CD14-positive monocyte (primary cell): ENCODE measurements around the gene SHB. TPM values are rescaled to one million over a fixed set of nuclear protein-coding genes. Genes with fewer than 3 reads are reported as not detected.

Experiments used
- DNase-seq, 3 donors: peaks; one replicate each; pipeline ENCODE4 v3.0.0-alpha.2; 2011 to 2022
- H2AFZ ChIP-seq: 2 replicates; pipeline ENCODE4 v1.6.0; 2012; ENCODE audit warnings: mild to moderate bottlenecking, low read depth, low read length, inconsistent platforms; ENCODE audit not compliant: insufficient read depth, poor library complexity, severe bottlenecking
- H3K27ac ChIP-seq, 2 donors: 1 replicate in 1 of 2; 2 replicates in 1 of 2; pipeline ENCODE4 v1.5.1; 2012 to 2013; ENCODE audit warnings: low read length in 2 of 2, control low read depth in 1 of 2, inconsistent platforms in 1 of 2, low read depth in 1 of 2, mild to moderate bottlenecking in 1 of 2
- H3K27me3 ChIP-seq, 2 donors: one replicate each; pipeline versions ENCODE4 v1.6.0 to v1.6.1; 2011 to 2013; ENCODE audit warnings: low read length in 2 of 2; ENCODE audit not compliant: control insufficient read depth in 2 of 2, insufficient read depth in 2 of 2
- H3K36me3 ChIP-seq, 2 donors: replicated peaks in 1 of 2; 1 replicate in 1 of 2; 2 replicates in 1 of 2; pipeline versions ENCODE4 v1.5.1 to v1.6.1; 2012 to 2013; ENCODE audit warnings: low read length in 2 of 2, control low read depth in 1 of 2, inconsistent platforms in 1 of 2, mild to moderate bottlenecking in 1 of 2; ENCODE audit not compliant: insufficient read depth in 2 of 2, control insufficient read depth in 1 of 2
- H3K4me1 ChIP-seq, 2 donors: 1 replicate in 1 of 2; 2 replicates in 1 of 2; pipeline versions ENCODE4 v1.5.1 to v1.6.1; 2012 to 2013; ENCODE audit warnings: low read length in 2 of 2, control low read depth in 1 of 2, inconsistent platforms in 1 of 2, mild to moderate bottlenecking in 1 of 2, moderate library complexity in 1 of 2; ENCODE audit not compliant: insufficient read depth in 2 of 2, control insufficient read depth in 1 of 2
- H3K4me2 ChIP-seq: replicated peaks from 2 replicates; pipeline ENCODE3; 2012; ENCODE audit warnings: low read length, moderate library complexity, mild to moderate bottlenecking; ENCODE audit not compliant: poor library complexity, severe bottlenecking; ENCODE audit errors: extremely low read depth
- H3K4me3 ChIP-seq, 3 experiments: fragments of 200-600 bp in 1 of 3; sonication (generic) in 1 of 3; replicated peaks in 1 of 3; 1 replicate in 2 of 3; 2 replicates in 1 of 3; pipeline ENCODE4 v1.5.1; 2011 to 2013; ENCODE audit warnings: low read length in 3 of 3, mild to moderate bottlenecking in 3 of 3, control low read depth in 2 of 3, low read depth in 2 of 3, inconsistent platforms in 1 of 3, moderate library complexity in 1 of 3
- H3K79me2 ChIP-seq: 2 replicates; pipeline ENCODE4 v1.6.0; 2012; ENCODE audit warnings: mild to moderate bottlenecking, control low read depth, inconsistent platforms, low read length, moderate library complexity; ENCODE audit not compliant: insufficient read depth
- H3K9ac ChIP-seq: 2 replicates; pipeline ENCODE4 v1.6.0; 2017; ENCODE audit warnings: low read length, mild to moderate bottlenecking; ENCODE audit not compliant: insufficient read depth, poor library complexity, severe bottlenecking
- H3K9me3 ChIP-seq, 2 donors: replicated peaks in 1 of 2; 1 replicate in 1 of 2; 2 replicates in 1 of 2; pipeline versions ENCODE4 v1.5.1 to v1.6.1; 2012 to 2013; ENCODE audit warnings: low read length in 2 of 2, control low read depth in 1 of 2; ENCODE audit not compliant: control insufficient read depth in 1 of 2, insufficient read depth in 1 of 2
- H4K20me1 ChIP-seq: 2 replicates; pipeline ENCODE4 v1.6.0; 2012; ENCODE audit warnings: mild to moderate bottlenecking, low read length, control low read depth, moderate library complexity; ENCODE audit not compliant: insufficient read depth
- H3K27ac Mint-ChIP-seq, 7 donors: one replicate each; pipeline ENCODE4 v1.8.0; 2020; ENCODE audit warnings: mild to moderate bottlenecking in 7 of 7, mixed read lengths in 7 of 7, moderate library complexity in 6 of 7, inconsistent platforms in 2 of 7
- H3K27me3 Mint-ChIP-seq, 3 donors: one replicate each; pipeline ENCODE4 v1.8.0; 2021 to 2022; ENCODE audit warnings: low read depth in 3 of 3, mild to moderate bottlenecking in 3 of 3, mixed read lengths in 3 of 3, moderate library complexity in 3 of 3, inconsistent platforms in 1 of 3
- H3K36me3 Mint-ChIP-seq, 2 donors: one replicate each; pipeline ENCODE4 v1.8.0; 2020; ENCODE audit warnings: mixed read lengths in 2 of 2, inconsistent platforms in 1 of 2, mild to moderate bottlenecking in 1 of 2
- H3K4me1 Mint-ChIP-seq: one replicate; pipeline ENCODE4 v1.8.0; 2020; ENCODE audit warnings: mild to moderate bottlenecking, mixed read lengths
- H3K4me3 Mint-ChIP-seq, 2 donors: one replicate each; pipeline ENCODE4 v1.8.0; 2020; ENCODE audit warnings: mild to moderate bottlenecking in 2 of 2, mixed read lengths in 2 of 2, moderate library complexity in 1 of 2
- H3K9me3 Mint-ChIP-seq, 7 donors: one replicate each; pipeline ENCODE4 v1.8.0; 2020 to 2022; ENCODE audit warnings: mixed read lengths in 7 of 7, mild to moderate bottlenecking in 6 of 7, moderate library complexity in 6 of 7, inconsistent platforms in 2 of 7
- CTCF ChIP-seq: fragments of 200-600 bp; IDR thresholded peaks from one replicate; pipeline ENCODE4 v1.8.0; 2022; ENCODE audit warnings: antibody characterized with exemption, mild to moderate bottlenecking
- WGBS: methylation state at CpG from one replicate; pipeline ENCODE4 v1.1.5; 2013; ENCODE audit warnings: missing lambda C conversion rate; ENCODE audit not compliant: insufficient coverage; 5-methylcytosine and 5-hydroxymethylcytosine counted together
- intact Hi-C, 2 donors: fragments of 100-400 bp; cut with micrococcal nuclease; formaldehyde crosslinking; loops; one replicate each; pipeline versions ENCODE4 v1.15.0 to v1.15.1; 2023
- polyA plus RNA-seq, 3 donors: library from polyadenylated mRNA; depleted of rRNA in 1 of 3; unstranded in 2 of 3; stranded (reverse) in 1 of 3; fragments of 300-500 nt in 2 of 3; fragments of >200 nt in 1 of 3; fragmentation: Illumina TruSeq in 2 of 3; gene quantifications; 1 replicate in 2 of 3; 2 replicates in 1 of 3; pipeline ENCODE4 v1.2.3, GENCODE V29; 2012 to 2021

The SHB gene
- polyA plus RNA-seq, 3 donors: 0.27 to 1.3 (median 0.31) TPM

GRCh38 chr9:38079461-38080031 lies 10.5 kb upstream of the SHB start:
- no peaks in the 10 kb centered on the region for H4K20me1 ChIP-seq
- peaks cover 53 to 58% of the 10 kb centered on the region in 2 donors for H3K4me1 ChIP-seq
- Mint-ChIP-seq H3K9me3 (peaks cover 0 to 9% (median 3%) of the 10 kb centered on the region in 7 donors), H3K4me1 (peaks cover 48% of the 10 kb centered on the region), H3K27me3 (peaks cover 0 to 2% (median 2%) of the 10 kb centered on the region in 3 donors), H3K27ac (peak overlapping the region in 2 of 7 donors; percentile 16 to 75), H3K36me3 (no peaks in the 10 kb centered on the region), H3K4me3 (peak overlapping the region in 1 of 2 donors; percentile 14)
- H3K27ac ChIP-seq: no peak overlapping the region
- peaks cover 0 to 4% of the 10 kb centered on the region in 2 donors for H3K9me3 ChIP-seq
- no peak overlapping the region for H3K4me3 ChIP-seq
- TF ChIP-seq CTCF: no peak
- no peaks in the 10 kb centered on the region for H3K79me2 ChIP-seq
- H3K4me2 ChIP-seq: peak overlapping the region; percentile 19
- H3K36me3 ChIP-seq: no peaks in the 10 kb centered on the region
- H3K27me3 ChIP-seq: no peaks in the 10 kb centered on the region
- DNase-seq: peak in 2 of 3 donors; percentile 66 to 86
- 67% methylated on average over 8 of the region's 11 CpGs for WGBS
- H3K9ac ChIP-seq: no peak overlapping the region
- H2AFZ ChIP-seq: no peak overlapping the region
- intact Hi-C loops: loop anchor here in 1 of 2 donors (5.0 kb wide), 1 partner anchor 47 kb away; no protein-coding TSS in a partner anchor

GRCh38 chr9:38075272-38075671 lies 6.2 kb upstream of the SHB start:
- Histone ChIP-seq H3K9ac (no peak overlapping the region), H4K20me1 (no peaks in the 10 kb centered on the region), H3K4me3 (no peak overlapping the region), H3K27ac (no peak overlapping the region), H3K9me3 (peaks cover 0 to 4% of the 10 kb centered on the region in 2 donors), H3K79me2 (no peaks in the 10 kb centered on the region), H3K27me3 (no peaks in the 10 kb centered on the region), H3K36me3 (no peaks in the 10 kb centered on the region), H3K4me2 (no peak overlapping the region), H2AFZ (no peak overlapping the region), H3K4me1 (peaks cover 27 to 31% of the 10 kb centered on the region in 2 donors)
- H3K9me3 Mint-ChIP-seq: peaks cover 0 to 9% (median 3%) of the 10 kb centered on the region in 7 donors
- H3K36me3 Mint-ChIP-seq: no peaks in the 10 kb centered on the region
- H3K4me1 Mint-ChIP-seq: peaks cover 23% of the 10 kb centered on the region
- no peak overlapping the region for H3K27ac Mint-ChIP-seq
- WGBS: 100% methylated on average over 32 of the region's 34 CpGs
- no peak overlapping the region for H3K4me3 Mint-ChIP-seq
- no peak for DNase-seq
- H3K27me3 Mint-ChIP-seq: peaks cover 2 to 5% (median 3%) of the 10 kb centered on the region in 3 donors
- no peak for TF ChIP-seq CTCF
- intact Hi-C loops: no loop called here
